GM18909 (cell line): Measurements from ENCODE around the gene TRIM72.
A peak's percentile ranks its signal among the peaks of the same experiment; 100 is the strongest.
"Not testable (repeated sequence)": the region's sequence is repeated elsewhere in the genome, so short reads cannot be mapped to it uniquely, and the experiment has no call there.

ENCODE experiments used
- ATAC-seq: cut with Tn5 transposase; IDR thresholded peaks from one replicate; pipeline ENCODE4 v1.9.1; 2021; ENCODE audit warnings: mild to moderate bottlenecking; ENCODE audit not compliant: unreplicated experiment, poor library complexity

TRIM72 gene, protein sequence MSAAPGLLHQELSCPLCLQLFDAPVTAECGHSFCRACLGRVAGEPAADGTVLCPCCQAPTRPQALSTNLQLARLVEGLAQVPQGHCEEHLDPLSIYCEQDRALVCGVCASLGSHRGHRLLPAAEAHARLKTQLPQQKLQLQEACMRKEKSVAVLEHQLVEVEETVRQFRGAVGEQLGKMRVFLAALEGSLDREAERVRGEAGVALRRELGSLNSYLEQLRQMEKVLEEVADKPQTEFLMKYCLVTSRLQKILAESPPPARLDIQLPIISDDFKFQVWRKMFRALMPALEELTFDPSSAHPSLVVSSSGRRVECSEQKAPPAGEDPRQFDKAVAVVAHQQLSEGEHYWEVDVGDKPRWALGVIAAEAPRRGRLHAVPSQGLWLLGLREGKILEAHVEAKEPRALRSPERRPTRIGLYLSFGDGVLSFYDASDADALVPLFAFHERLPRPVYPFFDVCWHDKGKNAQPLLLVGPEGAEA

DNA sequence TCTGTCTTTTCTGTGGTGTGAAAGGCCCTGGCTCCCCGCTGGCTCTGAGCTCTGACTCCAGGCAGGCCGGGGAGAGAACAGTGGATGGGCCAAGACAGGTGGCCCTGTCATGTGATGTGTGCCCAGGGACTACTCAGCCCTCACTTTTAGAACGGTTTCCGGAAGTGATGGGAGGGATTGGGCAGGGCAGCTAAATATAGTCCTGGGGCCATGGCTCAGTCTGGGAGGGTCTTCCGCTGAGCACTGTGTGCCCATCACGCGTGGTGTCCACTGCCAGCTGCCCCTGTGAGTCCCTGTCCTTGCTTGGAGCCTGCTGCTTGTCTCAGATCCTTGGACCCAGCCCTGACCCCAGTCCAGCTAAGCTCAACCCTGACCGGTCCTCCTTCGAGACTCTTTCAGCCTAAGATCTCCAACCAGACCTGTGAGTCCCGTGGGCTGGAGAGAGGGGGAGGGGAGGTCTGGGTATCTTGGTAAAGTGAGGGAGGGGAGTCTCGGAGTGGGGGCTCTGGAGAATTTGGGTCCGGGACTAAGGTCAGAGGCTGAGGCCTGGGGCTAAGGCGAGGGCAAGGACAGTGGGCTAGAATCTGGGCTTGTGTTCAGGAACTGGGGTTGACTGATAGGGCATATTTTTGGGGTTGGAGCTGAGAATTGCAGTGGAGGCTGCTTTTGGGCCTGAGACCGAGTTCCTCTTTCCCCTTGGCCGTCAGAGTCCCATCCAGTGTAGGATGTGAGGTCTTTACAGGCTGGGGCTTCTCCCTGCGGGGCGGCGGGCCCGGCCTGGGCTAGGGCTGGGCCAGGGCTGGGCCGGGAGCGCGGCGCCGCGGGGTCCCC lies at the start of gene TRIM72:
Gene TRIM72, plus strand, starts transcription at position 243 of the 831 bp plus-strand sequence. CDS start 620 bp downstream, outside the sequence.
- ATAC-seq = no peak

DNA sequence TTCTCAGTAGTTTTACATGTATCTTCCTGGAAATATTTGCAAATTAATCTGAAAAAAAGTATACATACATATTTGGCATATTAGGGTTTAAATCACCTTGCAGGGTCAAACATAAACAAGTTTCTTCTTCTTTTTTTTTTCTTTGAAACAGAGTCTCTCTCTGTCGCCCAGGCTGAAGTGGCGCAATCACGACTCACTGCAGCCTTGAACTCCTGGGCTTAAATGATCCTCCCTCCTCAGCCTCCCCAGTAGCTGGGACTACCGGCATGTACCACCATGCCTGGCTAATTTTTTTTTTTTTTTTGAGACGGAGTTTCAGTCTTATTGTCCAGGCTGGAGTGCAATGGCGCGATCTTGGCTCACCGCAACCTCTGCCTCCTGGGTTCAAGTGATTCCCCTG lies 46.6 kb upstream of the TRIM72 start:
- ATAC-seq = no peak

DNA sequence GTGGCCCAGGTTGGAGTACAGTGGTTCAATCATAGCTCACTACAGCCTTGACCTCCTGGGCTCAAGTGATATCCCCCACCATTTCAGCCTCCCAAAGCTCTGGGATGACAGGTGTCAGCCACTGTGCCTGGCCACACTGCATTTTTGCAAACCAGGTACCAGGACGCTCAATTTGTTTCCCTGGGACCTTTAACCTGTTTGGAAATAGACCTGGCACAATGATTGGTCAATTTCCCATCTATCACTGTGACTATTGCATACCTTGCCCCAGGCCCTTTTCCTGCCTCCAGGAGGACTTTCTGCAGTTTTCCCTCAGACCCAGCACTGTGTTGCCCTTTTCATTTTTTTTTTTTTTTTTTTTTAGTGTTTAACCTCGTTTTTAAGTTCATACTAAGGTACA lies 45.1 kb upstream of the TRIM72 start:
- ATAC-seq = no peak

DNA sequence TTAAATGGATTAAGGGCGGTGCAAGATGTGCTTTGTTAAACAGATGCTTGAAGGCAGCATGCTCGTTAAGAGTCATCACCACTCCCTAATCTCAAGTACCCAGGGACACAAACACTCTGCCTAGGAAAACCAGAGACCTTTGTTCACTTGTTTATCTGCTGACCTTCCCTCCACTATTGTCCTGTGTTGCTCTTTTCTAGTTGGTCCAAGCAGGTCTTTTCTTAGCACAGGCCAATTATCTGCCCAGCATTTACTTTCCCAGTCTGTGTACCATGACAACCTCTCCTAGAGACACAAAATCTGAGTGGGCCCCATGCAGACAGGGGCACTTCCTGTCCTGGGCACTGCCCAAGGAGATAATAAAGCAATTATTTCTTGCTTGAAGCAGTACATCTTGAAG lies 43.9 kb upstream of the TRIM72 start:
- not testable (repeated sequence) for ATAC-seq

DNA sequence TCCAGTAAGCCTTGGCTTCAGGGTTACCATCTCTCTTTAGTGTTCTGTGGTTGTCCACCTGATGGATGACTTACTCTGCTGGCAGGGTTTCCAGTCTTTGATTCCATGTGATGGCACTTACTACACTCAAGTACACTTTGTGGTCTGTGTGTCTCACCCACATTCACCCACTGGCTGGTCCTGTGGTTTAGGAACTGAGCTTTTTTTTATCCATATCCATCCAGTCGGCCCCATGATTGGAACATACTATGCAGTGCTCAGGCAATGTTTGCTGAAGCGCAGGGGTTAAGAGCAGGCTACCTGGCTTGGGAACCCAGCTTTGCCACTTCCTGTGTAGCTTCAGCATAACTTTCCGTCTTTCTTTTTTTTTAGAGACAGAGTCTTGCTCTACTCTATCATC lies 36.8 kb upstream of the TRIM72 start:
- ATAC-seq = no peak

DNA sequence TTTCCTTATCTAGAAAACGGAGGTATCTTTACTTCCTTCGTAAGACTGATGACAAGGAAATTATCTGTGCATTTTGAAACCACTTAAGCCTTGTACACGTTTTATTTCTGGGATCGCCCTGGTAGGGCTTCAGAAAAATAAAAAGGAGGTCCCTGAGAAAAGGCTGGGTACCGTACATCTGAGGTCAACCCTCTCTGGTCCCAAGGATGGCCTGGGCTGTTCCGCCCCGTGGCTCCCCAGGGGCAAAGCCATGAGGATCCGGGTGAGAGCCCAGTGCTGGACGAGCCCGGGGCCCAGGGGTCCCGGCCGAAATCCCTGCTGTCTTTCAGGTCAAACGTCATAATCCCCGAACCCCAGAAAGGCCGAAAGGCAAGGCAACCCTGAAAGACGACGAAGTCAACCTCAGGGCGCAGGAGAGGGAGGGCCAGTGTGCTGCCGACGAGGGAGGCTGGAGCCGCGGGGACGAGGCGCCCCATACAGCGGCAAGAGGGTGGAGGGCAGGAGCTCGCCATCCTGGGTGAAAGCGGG lies 34.6 kb upstream of the TRIM72 start:
- peak; percentile 1 for ATAC-seq

DNA sequence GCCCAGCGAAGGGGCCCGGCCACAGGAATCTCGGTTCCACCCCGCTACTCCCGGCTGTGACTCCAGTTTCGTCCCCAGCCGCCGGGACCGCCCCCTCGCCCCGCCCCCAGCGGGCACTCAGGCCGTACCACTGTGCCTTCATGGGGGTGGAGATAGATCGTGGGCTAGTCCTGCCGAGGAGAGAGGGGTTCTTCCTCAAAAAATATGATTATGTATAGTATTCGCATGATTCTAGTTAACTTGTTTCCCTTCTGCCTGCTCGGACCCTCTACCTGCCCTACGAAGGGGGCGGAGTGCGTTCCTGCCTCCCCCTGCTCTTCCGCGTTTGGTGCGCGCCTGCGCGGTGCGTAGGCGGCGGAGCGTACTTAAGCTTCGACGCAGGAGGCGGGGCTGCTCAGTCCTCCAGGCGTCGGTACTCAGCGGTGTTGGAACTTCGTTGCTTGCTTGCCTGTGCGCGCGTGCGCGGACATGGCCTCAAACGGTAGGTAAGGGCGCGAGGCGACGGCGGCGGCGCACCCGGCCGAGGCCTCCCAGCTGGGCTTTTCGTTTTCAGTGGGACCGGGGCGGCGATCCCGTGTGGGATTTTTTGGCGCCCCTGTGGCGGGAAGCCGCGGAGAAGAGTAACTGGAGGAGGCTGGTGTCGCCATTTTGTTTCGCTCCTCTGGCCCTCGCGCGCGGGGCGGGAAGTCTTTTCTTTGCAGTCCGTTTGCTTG lies 34.0 kb upstream of the TRIM72 start, which contains the start of gene FUS:
Gene FUS, plus strand, starts transcription at position 393 of the 713 bp plus-strand sequence. Its CDS starts 76 bp downstream, at position 469.
- peak; percentile 63 for ATAC-seq

DNA sequence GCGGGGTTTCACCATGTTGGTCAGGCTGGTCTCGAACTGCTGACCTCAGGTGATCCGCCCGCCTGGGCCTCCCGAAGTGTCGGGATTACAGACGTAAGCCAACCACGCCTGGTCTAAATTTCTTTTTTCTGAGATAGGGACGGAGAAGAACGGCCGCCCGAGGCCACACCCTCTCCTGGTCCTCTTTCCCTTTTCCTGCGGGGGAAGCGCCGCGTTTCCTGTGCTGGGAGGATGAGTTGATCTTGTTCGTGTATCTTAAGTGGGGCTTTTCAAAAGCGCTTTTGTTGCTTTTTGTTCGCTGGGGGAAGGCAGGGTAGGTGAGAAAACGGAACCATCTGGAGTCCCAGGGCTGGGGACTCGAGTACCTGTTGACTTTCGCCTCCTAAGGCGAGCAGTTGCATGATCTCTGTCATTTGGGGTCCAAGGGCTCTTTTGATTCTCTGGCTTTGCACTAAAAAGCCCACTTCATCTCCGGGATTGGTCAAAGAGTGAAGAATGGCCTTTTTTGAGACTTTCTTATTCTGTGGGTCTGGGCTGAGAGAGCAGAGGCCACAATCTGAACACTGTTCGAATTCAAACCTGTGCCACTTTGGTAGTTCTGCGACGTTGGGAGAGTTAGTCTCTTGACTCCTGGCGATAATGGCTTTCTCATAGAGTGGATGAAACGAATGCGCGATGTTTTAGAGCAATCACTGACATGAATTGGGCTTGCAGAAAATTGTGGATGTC lies 32.7 kb upstream of the TRIM72 start:
- ATAC-seq = no peak

DNA sequence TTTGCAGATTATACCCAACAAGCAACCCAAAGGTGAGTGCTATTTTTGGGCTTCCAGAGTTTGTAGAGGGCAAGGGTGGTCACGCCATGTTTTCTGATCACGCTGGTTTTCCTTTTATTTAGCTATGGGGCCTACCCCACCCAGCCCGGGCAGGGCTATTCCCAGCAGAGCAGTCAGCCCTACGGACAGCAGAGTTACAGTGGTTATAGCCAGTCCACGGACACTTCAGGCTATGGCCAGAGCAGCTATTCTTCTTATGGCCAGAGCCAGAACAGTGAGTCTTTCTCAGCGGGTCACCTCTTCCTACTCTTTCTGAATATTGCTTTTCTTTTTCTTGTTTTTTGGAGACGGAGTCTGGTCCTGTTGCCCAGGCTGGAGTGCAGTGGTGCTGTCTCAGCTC lies 31.5 kb upstream of the TRIM72 start:
- no peak for ATAC-seq

DNA sequence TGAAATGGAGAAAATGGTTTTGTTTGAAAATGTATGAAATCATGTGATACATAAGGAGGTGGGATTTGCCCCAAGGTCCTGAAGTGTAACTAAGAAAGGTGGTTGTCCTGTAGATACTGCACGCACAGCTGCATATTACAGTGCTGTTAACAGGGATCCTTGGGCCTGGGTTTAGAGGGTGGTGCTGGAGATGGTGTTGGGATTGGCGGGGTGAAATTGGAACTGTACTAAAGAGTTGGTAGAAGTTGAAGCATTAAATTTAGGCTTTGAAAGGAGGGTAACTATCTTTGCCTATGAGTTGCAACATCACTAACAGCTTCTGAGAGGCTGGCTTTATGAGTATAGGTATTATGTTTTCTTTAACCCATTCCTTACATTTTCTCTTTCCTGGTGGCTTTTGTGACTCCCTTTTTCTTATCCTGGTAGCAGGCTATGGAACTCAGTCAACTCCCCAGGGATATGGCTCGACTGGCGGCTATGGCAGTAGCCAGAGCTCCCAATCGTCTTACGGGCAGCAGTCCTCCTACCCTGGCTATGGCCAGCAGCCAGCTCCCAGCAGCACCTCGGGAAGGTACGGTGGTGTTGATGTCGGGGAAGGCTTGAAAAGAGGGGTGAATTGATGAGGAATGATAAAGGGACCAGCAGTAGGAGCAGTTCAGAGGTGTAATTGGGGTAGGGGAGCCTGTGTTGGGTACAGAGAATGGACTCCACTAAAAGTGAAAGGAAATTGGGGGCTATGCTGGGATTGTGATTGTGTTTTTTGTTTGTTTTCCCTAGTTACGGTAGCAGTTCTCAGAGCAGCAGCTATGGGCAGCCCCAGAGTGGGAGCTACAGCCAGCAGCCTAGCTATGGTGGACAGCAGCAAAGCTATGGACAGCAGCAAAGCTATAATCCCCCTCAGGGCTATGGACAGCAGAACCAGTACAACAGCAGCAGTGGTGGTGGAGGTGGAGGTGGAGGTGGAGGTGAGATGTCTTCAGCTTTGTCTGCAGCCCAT lies 30.2 kb upstream of the TRIM72 start:
- no peak for ATAC-seq

DNA sequence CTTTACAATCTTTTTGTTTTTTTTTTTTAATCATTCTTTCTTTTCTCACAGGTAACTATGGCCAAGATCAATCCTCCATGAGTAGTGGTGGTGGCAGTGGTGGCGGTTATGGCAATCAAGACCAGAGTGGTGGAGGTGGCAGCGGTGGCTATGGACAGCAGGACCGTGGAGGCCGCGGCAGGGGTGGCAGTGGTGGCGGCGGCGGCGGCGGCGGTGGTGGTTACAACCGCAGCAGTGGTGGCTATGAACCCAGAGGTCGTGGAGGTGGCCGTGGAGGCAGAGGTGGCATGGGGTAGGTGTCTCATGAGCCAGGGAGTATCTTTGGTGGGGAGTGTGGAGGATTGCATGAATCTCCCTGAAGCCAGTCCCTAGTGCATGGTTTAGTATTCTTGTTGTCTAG lies 29.0 kb upstream of the TRIM72 start:
- ATAC-seq = no peak

DNA sequence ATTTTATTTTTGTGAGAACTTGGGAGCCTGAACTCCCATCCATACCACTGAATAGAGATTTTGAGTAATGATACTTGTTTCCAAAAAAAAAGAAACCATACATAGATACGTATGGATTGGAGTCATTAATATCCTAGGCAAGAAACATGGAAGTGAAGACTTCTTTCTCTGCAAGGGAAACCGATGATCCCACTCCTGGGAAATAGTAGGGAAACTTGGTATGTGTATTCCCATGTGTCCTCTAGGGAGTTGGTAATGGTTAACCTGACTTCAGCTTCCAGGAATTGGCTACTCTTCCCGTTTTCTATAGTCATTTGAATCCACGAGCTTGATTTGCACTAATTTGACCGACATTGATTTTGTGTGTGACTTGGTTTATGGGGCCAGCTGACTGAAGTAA lies 28.6 kb upstream of the TRIM72 start:
- ATAC-seq = no peak

DNA sequence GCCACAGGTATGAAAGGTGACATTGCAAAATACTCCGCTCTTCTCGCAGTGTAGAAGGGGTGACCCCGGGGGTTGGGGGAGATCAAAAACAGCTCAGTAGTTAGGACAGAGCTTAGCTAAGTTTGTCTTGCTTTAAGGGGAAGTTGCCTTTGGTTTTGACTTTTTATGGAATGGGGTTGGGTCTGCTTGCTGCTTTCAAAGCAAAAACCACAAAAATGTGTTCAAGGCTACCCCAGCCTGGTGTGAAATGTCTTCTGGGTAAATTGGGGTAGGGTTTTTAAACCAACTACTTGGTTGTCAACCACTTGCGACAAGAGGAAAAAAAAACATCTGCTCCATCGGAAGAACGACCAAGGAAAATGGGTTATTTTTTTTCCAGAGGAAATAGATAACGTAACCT lies 27.7 kb upstream of the TRIM72 start:
- no peak for ATAC-seq

DNA sequence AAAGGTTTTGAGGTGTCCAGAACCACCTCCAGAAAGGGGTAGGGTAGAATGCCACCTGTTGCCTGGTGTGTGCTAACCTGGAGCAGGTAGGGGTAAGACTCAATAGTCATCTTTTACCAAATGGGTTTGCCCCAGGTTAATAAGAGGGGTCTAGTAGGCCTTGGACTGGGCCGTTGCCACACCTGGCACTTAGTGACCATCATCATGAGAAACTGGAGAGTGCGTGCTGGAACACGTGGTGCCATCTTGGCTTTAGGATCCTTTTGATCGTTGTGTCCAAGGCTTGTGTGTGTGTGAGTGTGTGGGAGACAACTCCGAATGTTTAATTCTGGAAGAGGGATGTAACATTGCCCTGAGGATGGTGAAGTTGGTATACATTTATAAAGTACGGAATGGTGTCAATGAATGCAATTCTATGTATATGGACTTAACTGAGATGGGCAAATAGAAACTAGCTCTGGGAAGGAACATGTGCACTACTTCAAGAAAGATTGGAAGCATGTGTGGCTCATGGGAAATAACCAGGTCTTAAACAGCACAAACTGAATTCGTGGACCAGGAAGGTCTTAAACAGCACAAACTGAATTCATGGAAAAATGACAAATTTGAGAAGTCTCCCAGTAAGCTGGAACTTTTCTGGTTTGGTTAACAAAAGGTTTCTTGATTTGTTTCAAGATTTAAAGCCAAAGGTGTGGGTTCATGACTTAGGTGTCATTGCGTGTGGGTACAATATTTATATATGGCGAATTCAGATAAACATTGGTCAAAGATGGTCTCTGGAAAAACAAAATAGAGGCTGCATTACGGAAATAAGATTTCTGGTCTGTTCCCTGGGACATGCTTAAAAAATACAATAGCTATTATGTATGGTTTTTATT lies 26.8 kb upstream of the TRIM72 start:
- ATAC-seq = no peak

DNA sequence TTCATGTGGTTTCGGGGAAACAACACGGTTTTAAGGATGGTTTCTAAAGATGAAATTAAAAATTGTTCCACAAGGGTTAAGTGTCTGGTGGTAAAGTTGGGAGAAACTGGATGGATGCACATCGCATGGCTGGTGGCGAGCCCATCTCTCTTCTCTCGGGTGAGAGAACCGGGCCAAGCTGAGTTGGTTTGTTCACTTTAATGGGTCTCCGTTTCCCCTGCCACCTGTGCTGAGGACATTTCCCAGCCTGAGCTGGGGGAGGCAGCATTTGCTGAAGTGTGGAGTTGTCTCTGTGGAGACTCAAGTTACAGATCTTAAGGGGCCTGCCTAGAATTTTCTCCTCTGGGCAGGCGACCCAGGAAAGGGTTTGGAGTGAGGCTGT lies 26.1 kb upstream of the TRIM72 start:
- ATAC-seq = no peak

DNA sequence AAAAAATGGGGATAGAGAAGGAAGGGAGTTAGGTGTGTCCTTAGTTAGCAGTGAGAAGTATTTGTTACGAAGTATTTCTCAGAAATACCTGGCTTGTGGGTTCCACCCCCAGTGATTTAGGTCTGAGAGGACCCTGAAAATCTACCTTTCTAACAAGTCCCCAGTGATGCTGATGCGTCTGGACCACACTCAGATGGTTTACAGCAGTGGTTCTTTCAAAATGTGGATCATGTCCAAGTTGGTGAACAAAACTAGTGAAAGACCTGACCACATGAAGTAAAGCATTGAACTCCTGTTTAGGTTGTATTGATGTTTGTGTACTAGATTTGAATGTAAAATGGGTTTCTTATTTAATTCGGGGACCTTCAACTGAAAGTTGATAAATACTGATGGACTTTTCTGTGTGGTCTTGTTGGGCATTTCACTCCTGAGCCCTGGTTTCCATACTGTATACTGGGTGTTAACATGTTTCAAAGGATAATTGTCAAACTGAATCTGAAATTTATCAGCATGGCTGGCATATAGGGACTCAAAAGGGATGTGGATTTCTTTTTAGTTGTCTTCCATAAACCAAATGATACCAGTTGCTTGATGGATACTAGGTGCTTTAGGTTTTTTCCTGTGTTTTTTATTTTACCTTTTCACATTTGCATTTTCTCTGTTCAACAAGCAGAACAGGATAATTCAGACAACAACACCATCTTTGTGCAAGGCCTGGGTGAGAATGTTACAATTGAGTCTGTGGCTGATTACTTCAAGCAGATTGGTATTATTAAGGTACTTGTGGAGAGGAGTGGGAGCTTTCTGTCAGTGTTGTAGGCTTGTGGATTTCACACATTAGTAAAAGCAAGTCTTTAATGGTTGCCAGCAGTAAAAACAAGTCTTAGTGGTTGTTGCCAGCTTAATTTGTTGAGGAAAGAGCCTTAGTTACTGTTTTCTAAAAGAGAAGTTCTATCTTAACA lies 25.2 kb upstream of the TRIM72 start:
- no peak for ATAC-seq

DNA sequence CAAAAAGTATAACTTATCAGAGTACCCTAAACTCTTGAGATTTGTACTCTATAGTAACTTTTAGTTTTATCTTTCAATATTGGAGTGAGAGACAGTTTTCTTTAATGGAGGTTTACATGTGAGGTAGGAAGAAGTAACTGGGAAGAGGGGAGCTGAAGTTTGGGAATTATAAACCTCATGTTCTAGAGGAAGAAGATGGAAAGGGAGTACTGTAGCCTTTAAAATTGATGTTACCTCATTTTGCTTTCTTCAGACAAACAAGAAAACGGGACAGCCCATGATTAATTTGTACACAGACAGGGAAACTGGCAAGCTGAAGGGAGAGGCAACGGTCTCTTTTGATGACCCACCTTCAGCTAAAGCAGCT lies 24.5 kb upstream of the TRIM72 start:
- ATAC-seq = no peak
